Stimulated activated CD8-positive, alpha-beta memory T cell treated with anti-CD3 and anti-CD28 coated beads, Interleukin-7, amount 100 ng/mL, for 24 hours (primary cell): ENCODE results near the gene ADGRD1.

Source experiments
- DNase-seq: peaks from one replicate; pipeline ENCODE4 v3.0.0-alpha.2; 2020; ENCODE audit warnings: low read depth

The ADGRD1 gene

GRCh38 chr12:131091976-131092691 is 138.4 kb downstream of the ADGRD1 start:
- no peak for DNase-seq

- no peak for DNase-seq
Observed at GRCh38 chr12:131092901-131093603, 139.3 kb downstream of the ADGRD1 start.

- DNase-seq = no peak
Observed at GRCh38 chr12:131093604-131093955, 139.9 kb downstream of the ADGRD1 start.

- DNase-seq = no peak
Observed at GRCh38 chr12:131093971-131094830, 140.5 kb downstream of the ADGRD1 start.

- no peak for DNase-seq
Observed at GRCh38 chr12:131094831-131095805, 141.4 kb downstream of the ADGRD1 start.

- DNase-seq = no peak
Observed at GRCh38 chr12:131095826-131096680, 142.3 kb downstream of the ADGRD1 start.

GRCh38 chr12:131096681-131097181 is 143.0 kb downstream of the ADGRD1 start:
- no peak for DNase-seq

GRCh38 chr12:131097202-131098177 is 143.8 kb downstream of the ADGRD1 start:
- no peak for DNase-seq

- DNase-seq = no peak
Observed at GRCh38 chr12:131098178-131098981, 144.7 kb downstream of the ADGRD1 start.

GRCh38 chr12:131100031-131100674 is 146.4 kb downstream of the ADGRD1 start:
- no peak for DNase-seq

- no peak for DNase-seq
Observed at GRCh38 chr12:131101006-131101405, 147.3 kb downstream of the ADGRD1 start.

GRCh38 chr12:131101703-131102492 is 148.2 kb downstream of the ADGRD1 start:
- DNase-seq = no peak

GRCh38 chr12:131102493-131102931 is 148.8 kb downstream of the ADGRD1 start:
- no peak for DNase-seq

GRCh38 chr12:131102991-131103668 is 149.4 kb downstream of the ADGRD1 start:
- no peak for DNase-seq

- no peak for DNase-seq
Observed at GRCh38 chr12:131103669-131104462, 150.2 kb downstream of the ADGRD1 start.
